Measurements from ENCODE around the gene NOD1. TPM values are rescaled to one million over a fixed set of nuclear protein-coding genes. Genes with fewer than 3 reads are reported as not detected.

NOD1 gene
- total RNA-seq, 4 donors from 2014 or later = 12.4 to 18.3 (median 15.6) TPM

DNA sequence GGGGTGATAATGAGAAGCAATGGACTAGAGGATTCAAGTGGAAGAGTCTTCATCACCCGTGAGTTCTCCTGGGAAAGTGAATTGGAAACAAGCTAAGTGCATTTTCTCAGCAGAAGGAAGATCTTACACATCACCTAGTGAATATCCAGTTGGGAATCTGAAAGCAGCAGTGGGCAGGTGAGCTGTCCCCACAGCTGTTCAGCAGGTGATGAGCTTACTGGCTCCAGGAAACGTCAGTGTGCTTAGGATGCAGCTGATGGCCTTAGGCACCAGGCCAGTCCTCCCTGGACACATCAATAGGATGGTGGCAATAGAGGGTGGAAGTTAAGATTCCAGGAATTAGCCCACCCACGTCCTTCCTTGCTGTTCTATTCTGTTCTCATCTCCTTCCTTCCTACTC is 66.7 kb downstream of the NOD1 start:
- Histone ChIP-seq H3K9me3 (no peaks in the 10 kb centered on the region), H3K27me3 (no peaks in the 10 kb centered on the region), H3K27ac (no peak overlapping the region), H3K36me3 (no peaks in the 10 kb centered on the region), H3K4me1 (no peaks in the 10 kb centered on the region), H3K4me3 (no peak overlapping the region)
- intact Hi-C loops (cut with DNase I; ENCODE audit: low total_unique reads) (loop anchor here (5.0 kb wide), 2 partner anchors 140 to 250 kb away; no protein-coding TSS in a partner anchor), in situ Hi-C loops (cut with MboI; ENCODE audit: low pct_ligation_motif_present in 1 of 4, low pct_unique_long_range_greater_than_20kb in 1 of 4, low sequenced_read_pairs in 3 of 4) (loop anchor here in 3 of 4 donors (5.0 to 25.0 kb wide), 2 partner anchors 245 to 250 kb away; no protein-coding TSS in a partner anchor)
- no peak for TF ChIP-seq EP300 (IDR thresholded peaks at IDR 0.05; ENCODE audit: low read depth)
- TF ChIP-seq, protein P1, sequence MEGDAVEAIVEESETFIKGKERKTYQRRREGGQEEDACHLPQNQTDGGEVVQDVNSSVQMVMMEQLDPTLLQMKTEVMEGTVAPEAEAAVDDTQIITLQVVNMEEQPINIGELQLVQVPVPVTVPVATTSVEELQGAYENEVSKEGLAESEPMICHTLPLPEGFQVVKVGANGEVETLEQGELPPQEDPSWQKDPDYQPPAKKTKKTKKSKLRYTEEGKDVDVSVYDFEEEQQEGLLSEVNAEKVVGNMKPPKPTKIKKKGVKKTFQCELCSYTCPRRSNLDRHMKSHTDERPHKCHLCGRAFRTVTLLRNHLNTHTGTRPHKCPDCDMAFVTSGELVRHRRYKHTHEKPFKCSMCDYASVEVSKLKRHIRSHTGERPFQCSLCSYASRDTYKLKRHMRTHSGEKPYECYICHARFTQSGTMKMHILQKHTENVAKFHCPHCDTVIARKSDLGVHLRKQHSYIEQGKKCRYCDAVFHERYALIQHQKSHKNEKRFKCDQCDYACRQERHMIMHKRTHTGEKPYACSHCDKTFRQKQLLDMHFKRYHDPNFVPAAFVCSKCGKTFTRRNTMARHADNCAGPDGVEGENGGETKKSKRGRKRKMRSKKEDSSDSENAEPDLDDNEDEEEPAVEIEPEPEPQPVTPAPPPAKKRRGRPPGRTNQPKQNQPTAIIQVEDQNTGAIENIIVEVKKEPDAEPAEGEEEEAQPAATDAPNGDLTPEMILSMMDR (IDR thresholded peaks at IDR 0.05) = no peak
- TF ChIP-seq POLR2AphosphoS5 (IDR thresholded peaks at IDR 0.05) = no peak
- TF ChIP-seq POLR2A (IDR thresholded peaks at IDR 0.05) = no peak
- 67 to 75% methylated on average over 1 to 3 of the region's 3 CpGs for WGBS, 2 donors (ENCODE audit: low coverage in 1 of 2)
- no peak for DNase-seq

DNA sequence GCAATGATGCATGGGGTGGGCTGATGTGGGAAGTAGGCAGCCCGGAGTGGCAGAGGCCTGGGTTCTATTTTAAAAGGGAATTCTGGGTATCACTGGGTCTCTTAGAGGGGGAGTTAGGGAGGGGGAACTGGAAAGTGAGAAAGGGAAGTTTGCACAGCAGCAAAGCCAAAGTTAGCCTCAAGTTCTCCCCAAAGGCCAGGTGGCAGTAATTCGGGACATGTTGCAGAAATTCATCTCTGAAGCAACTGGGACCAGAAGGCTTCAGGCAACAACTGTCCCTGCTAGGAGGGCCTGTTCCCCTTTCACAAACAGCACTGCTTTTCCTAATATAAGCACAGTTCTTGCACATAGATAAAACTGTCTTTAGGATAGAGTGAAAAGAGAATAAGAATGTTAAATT is 67.4 kb downstream of the NOD1 start:
- H3K36me3 ChIP-seq = no peaks in the 10 kb centered on the region
- H3K9me3 ChIP-seq = no peaks in the 10 kb centered on the region
- 78 to 100% methylated on average over 1 to 2 of the region's 2 CpGs for WGBS, 2 donors (ENCODE audit: low coverage in 1 of 2)
- no peak for TF ChIP-seq EP300 (IDR thresholded peaks at IDR 0.05; ENCODE audit: low read depth)
- no peak for TF ChIP-seq POLR2A (IDR thresholded peaks at IDR 0.05)
- TF ChIP-seq, protein P1 (IDR thresholded peaks at IDR 0.05) = no peak
- no peak for TF ChIP-seq POLR2AphosphoS5 (IDR thresholded peaks at IDR 0.05)
- H3K27ac ChIP-seq = no peak overlapping the region
- intact Hi-C loops (cut with DNase I; ENCODE audit: low total_unique reads) (loop anchor here (5.0 kb wide), 2 partner anchors 139 to 249 kb away; no protein-coding TSS in a partner anchor), in situ Hi-C loops (cut with MboI; ENCODE audit: low pct_ligation_motif_present in 1 of 4, low pct_unique_long_range_greater_than_20kb in 1 of 4, low sequenced_read_pairs in 3 of 4) (loop anchor here in 3 of 4 donors (5.0 to 25.0 kb wide), 2 partner anchors 244 to 249 kb away; no protein-coding TSS in a partner anchor)
- H3K4me3 ChIP-seq = no peak overlapping the region
- no peaks in the 10 kb centered on the region for H3K27me3 ChIP-seq
- H3K4me1 ChIP-seq = no peaks in the 10 kb centered on the region
- no peak for DNase-seq

DNA sequence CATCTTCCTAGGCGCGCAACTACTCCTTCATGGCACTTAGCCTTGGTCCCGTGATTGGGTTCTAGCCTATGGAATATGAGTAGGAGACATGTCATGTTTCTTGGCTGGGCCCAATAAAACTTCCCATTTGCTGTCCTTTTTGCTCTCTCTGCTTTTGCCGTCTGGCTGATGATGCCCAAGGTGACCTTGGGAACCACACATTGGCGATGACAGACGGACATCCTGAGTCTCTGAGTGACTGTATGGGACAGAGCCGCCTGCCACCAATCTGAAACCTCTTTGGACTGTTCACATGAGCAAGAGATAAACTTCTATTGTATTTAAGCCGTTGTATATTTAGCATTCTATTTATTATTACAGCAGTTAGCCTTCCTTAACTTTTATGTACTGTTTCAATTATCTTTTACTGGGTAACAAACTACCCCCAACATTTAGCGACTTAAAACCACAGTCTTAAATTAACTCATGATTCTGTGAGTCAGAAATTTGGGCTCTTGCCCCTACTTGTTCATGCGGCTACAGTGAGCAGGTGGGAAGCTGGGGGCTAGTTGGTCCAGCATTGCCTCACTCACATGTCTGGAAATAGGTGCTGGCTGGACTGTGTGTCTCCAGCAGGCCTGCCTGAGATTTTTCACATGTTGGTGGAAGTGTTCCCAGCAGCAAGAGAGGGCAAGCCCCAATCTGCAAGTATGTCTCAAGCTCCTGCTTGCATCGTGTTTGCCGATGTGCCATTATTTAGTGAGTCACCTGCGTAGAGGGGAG is 71.7 kb downstream of the NOD1 start:
- DNase-seq = no peak
- intact Hi-C loops (cut with DNase I; ENCODE audit: low total_unique reads) (no loop called here), in situ Hi-C loops (cut with MboI; ENCODE audit: low pct_ligation_motif_present in 1 of 4, low pct_unique_long_range_greater_than_20kb in 1 of 4, low sequenced_read_pairs in 3 of 4) (loop anchor here in 3 of 4 donors (10.0 to 25.0 kb wide), 3 partner anchors 122 to 245 kb away; partner anchors contain the start of gene ZNRF2 (in 1 of the 3))
- Histone ChIP-seq H3K4me3 (no peak overlapping the region), H3K36me3 (peaks cover 0 to 6% (median 0%) of the 10 kb centered on the region in 4 donors), H3K9me3 (no peaks in the 10 kb centered on the region), H3K4me1 (no peaks in the 10 kb centered on the region), H3K27me3 (no peaks in the 10 kb centered on the region), H3K27ac (no peak overlapping the region)
- WGBS, 2 donors (ENCODE audit: low coverage in 1 of 2) = 91 to 94% methylated on average over 11 to 13 of the region's 13 CpGs
- no peak for TF ChIP-seq POLR2AphosphoS5 (IDR thresholded peaks at IDR 0.05)
- TF ChIP-seq EP300 (IDR thresholded peaks at IDR 0.05; ENCODE audit: low read depth) = no peak
- TF ChIP-seq, protein P1 (IDR thresholded peaks at IDR 0.05) = no peak
- no peak for TF ChIP-seq POLR2A (IDR thresholded peaks at IDR 0.05)

DNA sequence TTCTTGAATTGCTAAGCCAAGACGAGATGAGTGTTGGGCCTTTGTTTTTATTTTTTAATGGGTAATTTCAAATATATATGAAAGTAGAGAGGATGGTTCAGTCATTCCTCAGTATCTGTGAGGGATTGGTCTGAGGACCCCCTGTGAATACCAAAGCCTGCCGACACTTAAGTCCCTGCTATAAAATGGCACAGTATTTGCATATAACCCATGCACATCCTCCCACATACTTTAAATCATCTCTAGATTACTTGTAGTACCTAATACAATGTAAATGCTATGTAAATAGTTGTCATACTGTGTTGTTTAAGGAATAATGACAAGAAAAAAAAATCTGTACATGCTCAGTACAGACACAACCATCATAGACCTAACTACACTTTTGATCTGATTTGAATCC is 73.4 kb downstream of the NOD1 start:
- Histone ChIP-seq H3K36me3 (peaks cover 0 to 6% (median 0%) of the 10 kb centered on the region in 4 donors), H3K27me3 (no peaks in the 10 kb centered on the region), H3K27ac (no peak overlapping the region), H3K4me1 (no peaks in the 10 kb centered on the region), H3K4me3 (no peak overlapping the region), H3K9me3 (no peaks in the 10 kb centered on the region)
- DNase-seq = no peak
- in situ Hi-C loops (cut with MboI; ENCODE audit: low pct_ligation_motif_present in 1 of 4, low pct_unique_long_range_greater_than_20kb in 1 of 4, low sequenced_read_pairs in 3 of 4) (loop anchor here in 3 of 4 donors (10.0 to 25.0 kb wide), 3 partner anchors 120 to 243 kb away; partner anchors contain the start of gene ZNRF2 (in 1 of the 3)), intact Hi-C loops (cut with DNase I; ENCODE audit: low total_unique reads) (no loop called here)
- TF ChIP-seq EP300 (IDR thresholded peaks at IDR 0.05; ENCODE audit: low read depth) = no peak
- WGBS, 2 donors (ENCODE audit: low coverage in 1 of 2) = 87 to 93% methylated on average over 2 of the region's 2 CpGs

Measured in transverse colon (tissue), 4 donors.